ENCODE measurements around the gene PADI1.

The PADI1 gene

DNA sequence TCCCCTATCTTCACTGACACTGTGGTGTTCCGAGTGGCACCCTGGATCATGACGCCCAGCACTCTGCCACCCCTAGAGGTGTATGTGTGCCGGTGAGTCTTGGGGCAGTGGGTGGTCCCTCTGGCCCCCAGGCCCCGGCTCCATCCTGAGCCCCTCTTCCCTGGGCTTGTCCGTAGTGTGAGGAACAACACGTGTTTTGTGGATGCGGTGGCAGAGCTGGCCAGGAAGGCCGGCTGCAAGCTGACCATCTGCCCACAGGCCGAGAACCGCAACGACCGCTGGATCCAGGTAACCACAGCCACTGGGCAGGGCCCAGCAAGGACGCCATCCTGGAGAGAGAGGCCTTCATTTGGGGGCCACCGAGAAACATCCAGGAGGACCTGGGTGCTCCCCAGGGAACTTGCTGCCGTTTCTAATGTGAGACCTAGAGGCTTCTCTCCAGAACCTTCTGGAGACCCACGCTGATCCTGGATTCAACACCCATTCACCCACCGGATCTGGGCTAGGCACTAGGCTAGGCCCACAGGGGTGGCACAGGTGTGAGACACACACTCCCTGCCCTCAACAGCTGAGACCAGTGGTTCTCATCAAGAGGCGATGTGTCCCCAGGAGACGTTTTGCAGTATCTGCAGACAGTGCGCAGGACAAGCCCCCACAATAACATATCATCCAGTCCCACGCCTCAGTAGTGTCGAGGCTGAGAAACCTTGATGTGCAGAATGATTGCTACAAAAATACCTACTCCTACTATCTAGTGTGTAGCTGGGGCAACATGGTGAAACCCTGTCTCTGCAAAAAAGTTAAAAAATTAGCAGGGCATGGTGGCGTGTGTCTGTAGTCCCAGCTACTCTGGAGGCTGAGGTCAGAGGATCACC lies 66.2 kb downstream of the PADI1 start:
- no peak for DNase-seq (ENCODE audit: low read depth in 1 of 2, low spot score in 1 of 2)

DNA sequence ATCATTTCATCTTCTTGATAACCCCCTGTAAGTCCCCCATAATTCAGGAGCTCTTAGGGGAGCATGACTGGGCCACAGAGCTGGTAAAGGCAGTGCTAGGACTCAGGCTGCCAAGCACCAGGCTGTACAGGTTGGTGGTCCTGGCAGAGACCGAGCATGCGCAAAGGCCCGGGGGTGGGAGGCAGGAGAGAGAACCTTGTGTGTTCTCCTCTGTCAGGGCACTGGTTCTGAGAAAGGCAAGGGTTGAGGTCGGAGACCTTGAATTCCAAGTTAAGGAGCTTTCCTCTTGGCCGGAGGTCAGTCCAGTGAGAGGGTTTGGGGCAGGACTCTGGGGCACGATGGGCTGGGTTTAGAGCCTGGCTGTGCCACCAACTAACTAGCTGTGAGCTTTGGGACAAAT lies 67.1 kb downstream of the PADI1 start:
- DNase-seq (ENCODE audit: low read depth in 1 of 2, low spot score in 1 of 2) = no peak

DNA sequence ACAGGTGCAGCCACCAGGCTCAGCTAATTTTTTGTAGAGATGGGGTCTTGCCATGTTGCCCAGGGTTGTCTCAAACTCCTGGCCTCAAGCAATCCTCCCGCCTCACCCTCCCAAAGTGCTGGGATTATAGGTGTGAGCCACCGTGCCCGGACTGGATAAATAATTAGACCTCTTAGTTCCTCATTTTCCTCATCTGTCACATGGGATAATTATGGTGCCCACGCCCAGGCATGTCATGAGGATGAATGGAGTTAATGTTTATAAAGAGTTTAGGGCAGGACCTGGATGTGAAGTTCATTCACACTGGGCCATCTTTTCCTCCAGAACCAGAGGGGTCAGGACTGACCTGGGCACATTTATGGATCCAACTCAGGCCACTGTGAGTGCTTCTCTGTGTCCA lies 67.7 kb downstream of the PADI1 start:
- no peak for DNase-seq (ENCODE audit: low read depth in 1 of 2, low spot score in 1 of 2)

DNA sequence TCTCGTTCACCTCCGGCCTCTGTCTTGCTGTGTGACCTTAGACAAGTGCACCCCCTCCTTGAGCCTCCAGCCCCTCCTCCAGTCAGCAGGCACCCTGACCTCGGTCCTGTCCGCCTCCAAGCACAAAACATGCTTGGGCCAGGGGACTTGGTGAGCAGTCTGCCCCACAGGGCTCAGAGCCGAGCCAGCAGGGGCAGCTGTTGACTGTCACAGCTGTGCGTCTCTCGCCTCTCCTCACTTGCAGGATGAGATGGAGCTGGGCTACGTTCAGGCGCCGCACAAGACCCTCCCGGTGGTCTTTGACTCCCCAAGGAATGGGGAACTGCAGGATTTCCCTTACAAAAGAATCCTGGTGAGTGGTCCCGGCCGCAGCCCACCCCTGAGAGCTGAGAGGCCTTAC lies 68.2 kb downstream of the PADI1 start:
- no peak for DNase-seq (ENCODE audit: low read depth in 1 of 2, low spot score in 1 of 2)

DNA sequence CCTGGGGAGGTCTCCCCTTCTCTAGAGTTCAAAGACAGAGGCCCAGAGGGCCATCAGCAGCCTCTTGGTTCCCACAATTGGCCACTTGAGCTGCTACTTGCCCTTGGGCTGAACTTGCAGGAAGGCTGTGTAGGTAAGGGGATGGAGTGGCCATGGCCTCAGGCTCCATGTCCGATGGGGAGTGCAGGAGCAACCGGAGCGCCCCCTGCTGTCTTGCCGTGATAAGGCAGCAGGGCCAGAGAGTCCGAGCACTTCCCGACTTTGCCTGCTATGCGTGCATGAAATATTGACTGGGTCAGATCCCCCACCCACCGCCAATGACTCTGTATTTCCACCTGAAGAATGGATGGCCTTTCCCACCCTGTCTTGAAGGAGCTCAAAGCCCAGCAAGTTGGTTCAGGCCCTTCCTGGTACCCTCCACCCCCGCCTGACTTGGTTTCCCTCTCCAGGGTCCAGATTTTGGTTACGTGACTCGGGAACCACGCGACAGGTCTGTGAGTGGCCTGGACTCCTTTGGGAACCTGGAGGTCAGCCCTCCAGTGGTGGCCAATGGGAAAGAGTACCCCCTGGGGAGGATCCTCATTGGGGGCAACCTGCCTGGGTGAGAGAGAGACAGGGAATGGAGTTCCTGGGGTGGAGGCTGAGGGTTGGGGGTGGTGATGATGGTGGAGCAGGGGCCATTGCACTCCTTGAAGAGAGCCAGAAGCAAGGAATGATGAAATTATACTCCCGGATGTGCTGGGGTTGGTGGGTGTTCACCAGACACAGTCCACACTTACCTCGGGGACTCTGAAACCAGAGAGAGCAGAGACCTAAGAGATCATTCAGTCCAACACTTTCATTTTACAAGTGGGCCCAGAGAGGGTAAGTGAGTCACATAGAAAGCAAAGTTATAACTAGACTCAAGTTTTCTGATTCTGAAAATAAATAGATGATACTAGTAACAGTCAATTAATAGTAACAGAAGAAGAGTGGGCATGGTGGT lies 69.5 kb downstream of the PADI1 start:
- no peak for DNase-seq (ENCODE audit: low read depth in 1 of 2, low spot score in 1 of 2)

DNA sequence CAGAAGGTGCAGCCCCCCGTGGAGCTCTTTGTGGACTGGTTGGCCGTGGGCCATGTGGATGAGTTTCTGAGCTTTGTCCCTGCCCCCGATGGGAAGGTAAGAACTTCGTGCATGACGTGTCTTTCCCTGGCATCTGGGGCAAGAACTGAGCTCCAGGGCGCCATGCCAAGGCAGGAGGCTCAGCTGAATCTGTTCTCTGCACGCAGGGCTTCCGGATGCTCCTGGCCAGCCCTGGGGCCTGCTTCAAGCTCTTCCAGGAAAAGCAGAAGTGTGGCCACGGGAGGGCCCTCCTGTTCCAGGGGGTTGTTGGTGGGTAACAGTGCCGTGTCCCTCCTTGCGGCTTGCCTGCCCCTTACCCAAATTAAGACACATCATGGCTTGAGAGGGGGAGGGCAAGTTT lies 71.6 kb downstream of the PADI1 start:
- no peak for DNase-seq (ENCODE audit: low read depth in 1 of 2, low spot score in 1 of 2)

DNA sequence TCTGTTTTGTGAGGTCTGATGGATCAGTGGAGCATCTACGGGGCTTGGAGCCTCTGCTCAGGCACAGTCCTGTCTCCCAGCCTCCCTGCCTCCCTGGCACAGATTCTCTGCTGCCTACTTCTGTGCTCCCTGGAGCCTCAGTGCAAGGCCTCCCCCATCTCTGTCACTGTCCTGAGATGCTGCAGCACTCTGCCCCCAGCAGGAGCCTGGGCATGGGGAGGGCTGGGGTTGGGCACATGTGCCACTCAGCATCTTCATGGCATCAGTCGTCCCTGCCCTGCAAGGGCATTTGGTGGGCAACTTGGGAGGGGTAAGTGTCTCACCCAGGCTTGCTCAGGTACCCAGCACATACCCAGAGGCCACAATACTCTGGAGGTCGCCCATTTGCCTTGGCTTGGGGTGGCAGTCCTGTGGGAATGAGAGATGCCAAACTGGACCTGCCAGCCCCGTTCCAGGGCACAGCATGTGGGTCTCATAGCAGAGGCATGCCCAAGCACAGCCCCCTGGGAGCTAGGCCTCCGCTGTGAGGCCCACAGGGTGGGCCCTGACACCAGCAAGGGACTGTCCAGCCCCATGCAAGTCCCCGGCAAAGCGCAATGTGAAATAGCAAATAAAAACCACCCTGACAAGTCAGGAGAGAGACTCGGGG lies 72.7 kb downstream of the PADI1 start:
- no peak for DNase-seq (ENCODE audit: low read depth in 1 of 2, low spot score in 1 of 2)

DNA sequence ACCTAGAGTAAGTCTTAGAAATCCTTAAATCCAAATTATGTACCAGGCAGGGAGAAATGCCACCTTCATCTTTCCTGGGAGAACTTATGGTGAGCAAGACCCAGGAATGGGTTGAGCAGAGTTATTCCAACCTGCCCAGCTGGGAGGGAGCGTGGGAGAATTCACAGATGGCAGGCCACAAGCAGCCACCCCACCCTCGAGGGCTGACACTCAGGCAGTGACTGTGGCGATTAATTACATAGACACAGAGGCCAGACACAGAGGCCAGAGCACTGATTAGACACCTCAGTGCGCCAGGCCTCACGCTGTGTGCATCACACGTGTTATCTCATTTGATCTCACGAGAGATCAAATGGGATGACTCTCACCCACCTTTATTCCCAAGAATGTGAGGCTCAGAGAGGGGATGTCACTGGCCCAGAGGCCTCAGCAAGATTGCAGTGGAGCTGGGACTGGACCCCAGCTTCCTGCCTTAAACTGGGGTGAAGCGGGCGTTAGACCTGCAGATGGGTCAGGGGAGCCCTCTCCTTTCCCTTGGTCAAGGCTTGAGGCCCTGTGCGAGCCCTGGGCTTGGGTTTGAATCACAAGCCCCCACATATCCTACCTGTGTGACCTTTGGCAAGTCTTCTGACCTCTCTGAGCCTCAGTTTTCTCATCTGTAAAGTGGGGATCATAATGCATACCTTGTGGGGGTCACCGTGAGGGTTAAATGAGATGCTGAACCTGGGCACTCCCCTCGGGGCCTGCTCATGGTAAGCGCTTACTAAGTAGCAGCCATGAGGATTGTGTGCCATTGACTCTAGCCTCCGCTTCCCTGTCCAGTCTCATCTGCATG lies 74.3 kb downstream of the PADI1 start:
- no peak for DNase-seq (ENCODE audit: low read depth in 1 of 2, low spot score in 1 of 2)

DNA sequence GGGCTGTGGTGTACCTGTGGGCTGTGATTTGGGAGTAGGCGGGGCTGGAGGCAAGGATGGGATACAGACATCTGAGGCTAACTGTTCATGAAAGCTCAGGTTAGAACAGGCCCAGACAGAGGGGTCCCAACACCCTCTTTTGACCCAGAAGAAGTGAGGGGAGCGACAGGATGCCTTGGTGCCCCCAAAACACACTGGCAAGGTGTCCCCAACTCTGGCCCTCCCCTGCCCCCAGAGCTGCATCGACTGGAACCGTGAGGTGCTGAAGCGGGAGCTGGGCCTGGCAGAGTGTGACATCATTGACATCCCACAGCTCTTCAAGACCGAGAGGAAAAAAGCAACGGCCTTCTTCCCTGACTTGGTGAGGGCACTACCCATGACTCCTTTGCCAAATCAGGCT lies 75.5 kb downstream of the PADI1 start:
- DNase-seq (ENCODE audit: low read depth in 1 of 2, low spot score in 1 of 2) = no peak

DNA sequence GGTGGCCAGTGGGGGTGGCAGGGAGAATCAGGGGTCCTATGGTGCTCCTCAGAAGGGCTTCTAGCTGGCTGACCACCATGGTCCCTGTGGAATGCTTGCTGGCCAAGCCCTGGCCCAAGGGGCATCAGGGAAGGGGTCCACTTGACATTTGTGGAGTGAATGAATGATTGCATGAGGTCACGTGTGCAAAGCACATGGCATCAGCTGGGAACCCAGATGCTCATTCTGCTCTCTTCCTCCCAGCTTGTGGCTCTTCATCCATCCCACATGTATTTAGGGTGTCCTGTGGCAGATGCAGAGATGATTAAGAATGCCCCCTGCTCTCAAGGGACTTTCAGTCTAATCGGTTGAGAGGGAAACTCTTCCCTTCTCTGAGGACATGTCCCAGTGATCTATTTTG lies 76.0 kb downstream of the PADI1 start:
- no peak for DNase-seq (ENCODE audit: low read depth in 1 of 2, low spot score in 1 of 2)

DNA sequence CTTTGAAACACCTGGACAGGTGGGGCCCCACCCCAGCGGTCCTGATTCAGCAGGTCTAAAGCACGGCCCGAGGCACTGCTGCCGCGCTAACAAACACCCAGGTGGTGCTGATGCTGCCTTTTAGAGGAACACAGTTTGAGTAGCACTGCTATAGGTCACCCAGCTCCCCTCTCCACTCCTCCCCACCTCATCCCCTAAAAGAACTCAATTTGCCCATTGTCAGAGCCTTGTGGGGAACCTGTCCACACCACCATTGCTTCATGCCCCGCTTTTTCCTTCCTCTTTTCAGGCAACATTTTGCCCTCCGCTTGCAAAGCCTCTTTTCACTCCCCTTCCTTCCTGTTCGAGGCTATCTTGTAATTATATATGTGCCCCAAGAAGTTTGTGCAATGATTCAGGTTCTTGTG lies 76.8 kb downstream of the PADI1 start:
- DNase-seq (ENCODE audit: low read depth in 1 of 2, low spot score in 1 of 2) = no peak

DNA sequence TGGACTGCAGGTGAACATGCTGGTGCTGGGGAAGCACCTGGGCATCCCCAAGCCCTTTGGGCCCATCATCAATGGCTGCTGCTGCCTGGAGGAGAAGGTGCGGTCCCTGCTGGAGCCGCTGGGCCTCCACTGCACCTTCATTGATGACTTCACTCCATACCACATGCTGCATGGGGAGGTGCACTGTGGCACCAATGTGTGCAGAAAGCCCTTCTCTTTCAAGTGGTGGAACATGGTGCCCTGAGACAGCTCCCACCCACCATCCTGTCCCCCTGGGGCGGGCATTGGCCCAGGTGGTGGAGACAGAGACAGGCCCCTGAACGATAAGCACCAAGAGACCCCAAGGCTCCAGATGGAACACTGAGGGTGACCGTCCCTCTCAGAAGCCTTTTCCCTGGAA lies 77.9 kb downstream of the PADI1 start:
- DNase-seq (ENCODE audit: low read depth in 1 of 2, low spot score in 1 of 2) = no peak

DNA sequence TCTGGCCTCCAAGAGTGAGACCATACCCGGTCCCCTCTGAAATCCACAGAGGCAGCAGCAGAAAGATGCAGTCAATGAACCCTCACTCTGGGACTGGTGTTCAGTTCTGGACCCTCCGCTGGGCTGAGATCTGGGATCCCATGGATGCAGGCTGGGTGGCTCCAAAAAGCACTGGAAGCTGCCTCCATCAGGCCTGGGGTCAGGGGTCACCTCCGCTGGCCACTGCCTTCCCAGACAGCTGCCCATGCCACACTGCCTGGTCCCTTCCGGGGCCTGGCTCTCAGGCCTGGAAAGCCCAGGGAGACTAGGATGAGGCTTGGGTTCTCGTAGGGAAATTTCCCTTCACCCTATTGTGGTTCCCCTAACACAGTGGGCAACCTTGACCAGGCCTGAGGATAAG lies 81.7 kb downstream of the PADI1 start:
- no peak for DNase-seq (ENCODE audit: low read depth in 1 of 2, low spot score in 1 of 2)

DNA sequence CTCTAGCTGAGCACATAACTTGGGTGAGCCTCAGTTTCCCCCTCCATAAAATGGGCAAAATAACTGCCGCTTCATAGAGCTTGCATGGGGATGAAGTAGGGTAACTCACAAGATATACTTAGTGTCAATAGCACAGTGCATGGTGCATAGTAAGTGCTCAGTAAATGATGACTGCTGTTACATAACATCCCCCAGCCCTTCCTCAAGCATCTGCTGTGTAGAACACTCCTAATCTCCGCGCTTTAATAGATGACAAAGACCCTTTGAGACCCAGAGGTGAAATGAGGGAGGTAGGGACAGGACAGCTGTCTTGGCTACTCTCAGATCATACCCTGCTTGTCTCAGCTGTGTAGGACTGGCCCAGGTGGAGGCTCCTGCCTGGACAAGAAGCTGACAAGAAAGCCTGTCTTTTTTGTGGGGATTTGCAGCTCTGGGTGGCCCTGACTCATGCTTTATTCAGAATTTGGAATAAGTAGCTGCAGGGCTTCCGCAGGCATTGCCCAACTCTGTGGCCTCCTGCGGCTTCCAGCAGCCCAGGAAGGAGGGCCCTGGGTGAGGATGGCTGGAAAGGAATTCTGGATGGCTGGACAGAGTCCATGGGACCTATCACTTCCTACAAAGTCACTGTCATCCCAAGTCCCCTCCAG lies 82.3 kb downstream of the PADI1 start:
- no peak for DNase-seq (ENCODE audit: low read depth in 1 of 2, low spot score in 1 of 2)

DNA sequence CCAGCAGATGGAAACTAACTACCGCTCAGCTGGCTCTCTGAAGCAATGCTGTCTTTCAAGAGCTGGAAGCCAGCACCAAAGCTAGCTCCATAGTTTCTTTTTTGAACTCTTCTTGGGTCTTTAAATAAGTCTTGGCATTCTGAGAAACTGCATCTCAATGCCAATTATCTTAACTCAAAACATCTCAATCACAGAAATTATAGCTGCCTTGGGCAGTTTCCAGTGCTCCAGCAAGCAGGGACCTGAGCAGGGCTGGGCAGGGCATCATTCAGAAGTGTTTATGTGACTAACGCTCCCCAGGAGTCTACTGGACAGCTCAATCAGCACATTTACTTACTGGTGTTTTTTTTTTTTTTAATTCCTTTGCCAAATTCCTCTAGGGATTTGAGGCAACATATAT lies 84.8 kb downstream of the PADI1 start:
- no peak for DNase-seq (ENCODE audit: low read depth in 1 of 2, low spot score in 1 of 2)

DNA sequence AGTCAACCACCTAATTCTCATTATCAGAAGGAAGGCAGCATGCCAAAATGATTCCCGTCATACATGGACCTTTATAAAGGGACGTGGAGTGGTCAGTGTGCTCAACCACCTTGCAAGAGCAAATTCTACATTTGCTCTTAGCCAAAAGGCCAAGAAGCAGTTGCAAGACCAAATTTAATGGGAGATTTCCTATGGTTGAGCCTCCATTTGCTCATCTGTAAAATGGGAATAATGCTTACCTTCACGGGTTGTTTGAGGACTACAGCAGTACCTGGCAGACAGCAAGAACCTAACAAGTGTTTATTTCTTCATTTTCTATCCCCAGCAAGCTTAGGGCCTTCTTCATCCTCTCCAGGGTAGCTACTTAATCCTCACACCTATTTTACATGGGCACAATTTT lies 85.6 kb downstream of the PADI1 start:
- no peak for DNase-seq (ENCODE audit: low read depth in 1 of 2, low spot score in 1 of 2)

DNA sequence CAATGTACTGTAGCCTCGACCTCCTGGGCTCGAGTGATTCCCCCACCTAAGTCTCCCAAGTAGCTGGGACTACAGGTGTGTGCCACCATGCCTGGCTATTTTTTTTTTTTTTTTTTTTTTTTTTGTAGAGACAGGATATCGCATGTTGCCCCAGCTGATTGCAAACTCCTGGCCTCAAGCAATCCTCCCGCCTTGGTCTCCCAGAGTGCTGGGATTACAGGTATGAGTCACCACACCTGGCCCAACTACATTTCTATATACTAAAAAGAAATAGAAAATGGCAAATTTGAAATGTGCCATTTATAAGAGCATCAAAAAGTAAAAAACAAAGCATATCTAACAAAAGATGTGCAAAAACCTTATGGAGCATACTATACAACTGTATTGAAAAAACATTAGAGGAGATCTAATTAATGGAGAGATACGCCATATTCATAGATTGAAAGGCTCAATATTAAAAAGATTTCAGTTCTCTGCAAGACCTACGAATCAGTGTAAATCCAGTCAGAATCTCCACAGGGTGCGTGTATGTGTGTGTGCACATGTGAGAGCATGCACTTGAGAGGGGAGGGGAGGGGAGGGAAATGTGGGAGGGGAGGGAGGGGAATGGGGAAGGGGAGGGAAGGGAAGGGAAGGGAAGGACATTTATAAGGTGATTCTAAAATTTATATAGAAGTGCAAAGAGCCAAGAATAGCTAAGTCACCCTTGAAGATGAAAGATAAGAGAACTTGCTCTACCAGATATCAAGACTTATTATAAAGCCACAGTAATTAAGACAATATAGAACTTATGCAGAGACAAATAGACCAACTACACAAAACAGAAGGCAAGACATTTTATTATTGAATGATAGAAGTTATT lies 87.6 kb downstream of the PADI1 start:
- no peak for DNase-seq (ENCODE audit: low read depth in 1 of 2, low spot score in 1 of 2)

DNA sequence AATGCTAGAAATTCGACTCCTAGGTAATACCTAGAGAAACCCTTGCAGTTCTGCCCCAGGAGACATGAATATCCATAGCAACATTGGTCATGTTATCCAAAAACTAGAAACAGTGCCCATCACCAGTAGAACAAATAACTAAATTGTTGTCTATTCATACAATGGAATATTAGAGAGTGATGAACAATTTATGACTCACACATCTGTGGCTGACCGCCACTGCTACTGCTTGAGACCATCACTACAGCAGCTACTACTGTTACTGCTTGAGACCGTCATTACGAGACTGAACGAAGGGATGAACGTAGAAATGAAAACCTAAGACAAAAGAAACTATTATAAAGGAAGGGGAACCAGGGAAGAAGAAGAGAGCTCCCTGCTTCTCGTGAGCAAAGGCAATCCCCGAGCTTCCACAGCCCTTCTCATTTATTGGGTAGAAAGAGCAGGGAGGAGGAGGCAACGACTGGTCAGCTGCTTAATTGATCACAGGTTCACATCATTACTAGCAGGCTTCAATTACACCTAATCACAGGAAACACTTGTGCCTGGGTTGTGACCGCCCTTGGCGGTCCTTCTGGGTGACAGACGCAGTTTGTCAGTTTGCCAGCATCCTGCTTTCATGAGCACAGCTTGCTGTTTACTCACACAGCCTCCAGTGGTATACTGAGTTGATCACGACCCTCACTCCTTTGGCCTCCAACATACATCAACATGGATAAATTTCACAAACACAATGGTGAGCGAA lies 88.9 kb downstream of the PADI1 start:
- no peak for DNase-seq (ENCODE audit: low read depth in 1 of 2, low spot score in 1 of 2)

DNA sequence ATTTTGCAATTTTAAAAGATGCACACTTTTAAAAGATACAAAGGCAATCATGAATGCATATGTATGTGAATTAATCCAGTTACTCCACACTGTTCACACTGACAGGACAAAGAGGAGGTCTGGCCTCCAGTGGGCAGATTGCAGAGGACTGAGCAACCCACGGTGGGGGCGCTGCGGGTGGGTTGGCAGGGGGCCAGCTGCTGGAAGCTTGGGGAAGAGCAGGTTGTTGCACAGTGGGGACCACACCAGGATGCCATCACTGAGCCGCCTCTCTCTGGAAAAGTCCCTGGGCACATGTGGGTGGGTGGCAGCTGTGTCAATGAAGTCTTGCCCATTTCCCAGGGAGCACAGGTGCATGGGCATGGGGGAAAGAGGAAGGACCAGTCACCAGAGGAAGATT lies 90.4 kb downstream of the PADI1 start:
- DNase-seq (ENCODE audit: low read depth in 1 of 2, low spot score in 1 of 2) = no peak

Measured in activated T-helper 1 cell treated with anti-CD3 and anti-CD28 coated beads, Interleukin-2, amount 50 U/mL, for 16 hours (primary cell).